ENCODE results near the gene ISCU. TPM values are rescaled to one million over a fixed set of nuclear protein-coding genes. Genes with fewer than 3 reads are reported as not detected.

ISCU gene
- total and polyA plus RNA-seq, 2 donors (not counting 1 experiment from before 2014, with no cell fraction given) = 127 to 313 TPM

- Histone ChIP-seq H3K4me1 (ENCODE audit: control insufficient read depth, extremely low read depth, insufficient read depth, low read length) (peaks cover 18% of the 10 kb centered on the region), H3K79me2 (ENCODE audit: control insufficient read depth, insufficient read depth, low read length) (no peaks in the 10 kb centered on the region), H4K20me1 (ENCODE audit: control insufficient read depth, extremely low read depth, insufficient read depth, low read length) (no peaks in the 10 kb centered on the region), H3K9me3 (ENCODE audit: control insufficient read depth, insufficient read depth, low read depth, low read length) (no peaks in the 10 kb centered on the region), H3K4me3 (replicated peaks in 1 of 4; ENCODE audit: control extremely low read depth in 1 of 4, insufficient read depth in 1 of 4, low read depth in 3 of 4, low read length in 4 of 4) (no peak overlapping the region), H3K9ac (ENCODE audit: insufficient read depth, low read length) (no peak overlapping the region), H3K27ac (ENCODE audit: insufficient read depth, low read length) (no peak overlapping the region), H3K27me3 (ENCODE audit: control insufficient read depth, insufficient read depth, low read length) (no peaks in the 10 kb centered on the region), H2AFZ (ENCODE audit: low read length) (no peak overlapping the region), H3K4me2 (ENCODE audit: extremely low read depth, insufficient read depth, low read length) (no peak overlapping the region), H3K36me3 (ENCODE audit: control insufficient read depth, insufficient read depth, low read length) (no peaks in the 10 kb centered on the region)
- no peak for TF ChIP-seq EZH2 (IDR thresholded peaks at IDR 0.05; ENCODE audit: low read length, missing control alignments)
- TF ChIP-seq, protein P1, sequence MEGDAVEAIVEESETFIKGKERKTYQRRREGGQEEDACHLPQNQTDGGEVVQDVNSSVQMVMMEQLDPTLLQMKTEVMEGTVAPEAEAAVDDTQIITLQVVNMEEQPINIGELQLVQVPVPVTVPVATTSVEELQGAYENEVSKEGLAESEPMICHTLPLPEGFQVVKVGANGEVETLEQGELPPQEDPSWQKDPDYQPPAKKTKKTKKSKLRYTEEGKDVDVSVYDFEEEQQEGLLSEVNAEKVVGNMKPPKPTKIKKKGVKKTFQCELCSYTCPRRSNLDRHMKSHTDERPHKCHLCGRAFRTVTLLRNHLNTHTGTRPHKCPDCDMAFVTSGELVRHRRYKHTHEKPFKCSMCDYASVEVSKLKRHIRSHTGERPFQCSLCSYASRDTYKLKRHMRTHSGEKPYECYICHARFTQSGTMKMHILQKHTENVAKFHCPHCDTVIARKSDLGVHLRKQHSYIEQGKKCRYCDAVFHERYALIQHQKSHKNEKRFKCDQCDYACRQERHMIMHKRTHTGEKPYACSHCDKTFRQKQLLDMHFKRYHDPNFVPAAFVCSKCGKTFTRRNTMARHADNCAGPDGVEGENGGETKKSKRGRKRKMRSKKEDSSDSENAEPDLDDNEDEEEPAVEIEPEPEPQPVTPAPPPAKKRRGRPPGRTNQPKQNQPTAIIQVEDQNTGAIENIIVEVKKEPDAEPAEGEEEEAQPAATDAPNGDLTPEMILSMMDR (conservative IDR thresholded peaks at IDR 0.05 in 1 of 2, IDR thresholded peaks at IDR 0.05 in 1 of 2; ENCODE audit: low read depth in 1 of 2, low read length in 2 of 2) = no peak
- peak in 1 of 2 donors; percentile 46 for DNase-seq (ENCODE audit: low read depth in 2 of 2)
Measured at GRCh38 chr12:108581311-108582227, 19.2 kb downstream of the ISCU start.

- H2AFZ ChIP-seq (ENCODE audit: low read length) = no peak overlapping the region
- no peak overlapping the region for H3K4me3 ChIP-seq (replicated peaks in 1 of 4; ENCODE audit: control extremely low read depth in 1 of 4, insufficient read depth in 1 of 4, low read depth in 3 of 4, low read length in 4 of 4)
- peaks cover 14% of the 10 kb centered on the region for H3K4me1 ChIP-seq (ENCODE audit: control insufficient read depth, extremely low read depth, insufficient read depth, low read length)
- H3K27ac ChIP-seq (ENCODE audit: insufficient read depth, low read length) = no peak overlapping the region
- no peaks in the 10 kb centered on the region for H3K79me2 ChIP-seq (ENCODE audit: control insufficient read depth, insufficient read depth, low read length)
- H4K20me1 ChIP-seq (ENCODE audit: control insufficient read depth, extremely low read depth, insufficient read depth, low read length) = no peaks in the 10 kb centered on the region
- H3K36me3 ChIP-seq (ENCODE audit: control insufficient read depth, insufficient read depth, low read length) = no peaks in the 10 kb centered on the region
- DNase-seq (ENCODE audit: low read depth in 2 of 2) = no peak
- H3K4me2 ChIP-seq (ENCODE audit: extremely low read depth, insufficient read depth, low read length) = no peak overlapping the region
- no peaks in the 10 kb centered on the region for H3K27me3 ChIP-seq (ENCODE audit: control insufficient read depth, insufficient read depth, low read length)
- H3K9me3 ChIP-seq (ENCODE audit: control insufficient read depth, insufficient read depth, low read depth, low read length) = no peaks in the 10 kb centered on the region
- TF ChIP-seq, protein P1 (conservative IDR thresholded peaks at IDR 0.05 in 1 of 2, IDR thresholded peaks at IDR 0.05 in 1 of 2; ENCODE audit: low read depth in 1 of 2, low read length in 2 of 2) = no peak
- TF ChIP-seq EZH2 (IDR thresholded peaks at IDR 0.05; ENCODE audit: low read length, missing control alignments) = no peak
- H3K9ac ChIP-seq (ENCODE audit: insufficient read depth, low read length) = no peak overlapping the region
Measured at GRCh38 chr12:108582509-108582908, 20.1 kb downstream of the ISCU start.

- H3K4me3 ChIP-seq (replicated peaks in 1 of 4; ENCODE audit: control extremely low read depth in 1 of 4, insufficient read depth in 1 of 4, low read depth in 3 of 4, low read length in 4 of 4) = no peak overlapping the region
- no peaks in the 10 kb centered on the region for H3K36me3 ChIP-seq (ENCODE audit: control insufficient read depth, insufficient read depth, low read length)
- no peak overlapping the region for H3K4me2 ChIP-seq (ENCODE audit: extremely low read depth, insufficient read depth, low read length)
- no peak for DNase-seq (ENCODE audit: low read depth in 2 of 2)
- H3K9me3 ChIP-seq (ENCODE audit: control insufficient read depth, insufficient read depth, low read depth, low read length) = no peaks in the 10 kb centered on the region
- H3K4me1 ChIP-seq (ENCODE audit: control insufficient read depth, extremely low read depth, insufficient read depth, low read length) = peaks cover 14% of the 10 kb centered on the region
- no peaks in the 10 kb centered on the region for H3K27me3 ChIP-seq (ENCODE audit: control insufficient read depth, insufficient read depth, low read length)
- H2AFZ ChIP-seq (ENCODE audit: low read length) = no peak overlapping the region
- no peaks in the 10 kb centered on the region for H3K79me2 ChIP-seq (ENCODE audit: control insufficient read depth, insufficient read depth, low read length)
- TF ChIP-seq, protein P1 (conservative IDR thresholded peaks at IDR 0.05 in 1 of 2, IDR thresholded peaks at IDR 0.05 in 1 of 2; ENCODE audit: low read depth in 1 of 2, low read length in 2 of 2) = no peak
- TF ChIP-seq EZH2 (IDR thresholded peaks at IDR 0.05; ENCODE audit: low read length, missing control alignments) = no peak
- H3K9ac ChIP-seq (ENCODE audit: insufficient read depth, low read length) = no peak overlapping the region
- no peak overlapping the region for H3K27ac ChIP-seq (ENCODE audit: insufficient read depth, low read length)
- H4K20me1 ChIP-seq (ENCODE audit: control insufficient read depth, extremely low read depth, insufficient read depth, low read length) = no peaks in the 10 kb centered on the region
Measured at GRCh38 chr12:108582978-108583770, 20.8 kb downstream of the ISCU start.

Data from fibroblast of lung (primary cell).